ENCODE results near the gene MTRR. TPM values are rescaled to one million over a fixed set of nuclear protein-coding genes. Genes with fewer than 3 reads are reported as not detected.

Gene MTRR
- total and polyA plus RNA-seq, 2 donors (not counting 1 experiment from before 2014, with no cell fraction given): 25.5 to 67.8 TPM

GRCh38 chr5:7852542-7852941, 16.4 kb upstream of the MTRR start:
- no peak for DNase-seq
- TF ChIP-seq, protein P1, sequence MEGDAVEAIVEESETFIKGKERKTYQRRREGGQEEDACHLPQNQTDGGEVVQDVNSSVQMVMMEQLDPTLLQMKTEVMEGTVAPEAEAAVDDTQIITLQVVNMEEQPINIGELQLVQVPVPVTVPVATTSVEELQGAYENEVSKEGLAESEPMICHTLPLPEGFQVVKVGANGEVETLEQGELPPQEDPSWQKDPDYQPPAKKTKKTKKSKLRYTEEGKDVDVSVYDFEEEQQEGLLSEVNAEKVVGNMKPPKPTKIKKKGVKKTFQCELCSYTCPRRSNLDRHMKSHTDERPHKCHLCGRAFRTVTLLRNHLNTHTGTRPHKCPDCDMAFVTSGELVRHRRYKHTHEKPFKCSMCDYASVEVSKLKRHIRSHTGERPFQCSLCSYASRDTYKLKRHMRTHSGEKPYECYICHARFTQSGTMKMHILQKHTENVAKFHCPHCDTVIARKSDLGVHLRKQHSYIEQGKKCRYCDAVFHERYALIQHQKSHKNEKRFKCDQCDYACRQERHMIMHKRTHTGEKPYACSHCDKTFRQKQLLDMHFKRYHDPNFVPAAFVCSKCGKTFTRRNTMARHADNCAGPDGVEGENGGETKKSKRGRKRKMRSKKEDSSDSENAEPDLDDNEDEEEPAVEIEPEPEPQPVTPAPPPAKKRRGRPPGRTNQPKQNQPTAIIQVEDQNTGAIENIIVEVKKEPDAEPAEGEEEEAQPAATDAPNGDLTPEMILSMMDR (IDR thresholded peaks at IDR 0.05): no peak
- no peak for ATAC-seq (ENCODE audit: low read depth)
- Histone ChIP-seq H3K9me3 (ENCODE audit: control extremely low read depth in 1 of 3, control insufficient read depth in 2 of 3, insufficient read depth in 1 of 3, low read length in 2 of 3) (peaks cover 0 to 16% (median 0%) of the 10 kb centered on the region in 3 donors), H3K27ac (ENCODE audit: low read length in 2 of 2) (no peak overlapping the region), H3K36me3 (replicated peaks in 1 of 2; ENCODE audit: control extremely low read depth in 1 of 2, control insufficient read depth in 1 of 2, extremely low read depth in 1 of 2, insufficient read depth in 2 of 2, low read length in 1 of 2) (no peaks in the 10 kb centered on the region), H4K20me1 (ENCODE audit: control insufficient read depth, insufficient read depth, low read length, poor library complexity, severe bottlenecking) (no peaks in the 10 kb centered on the region), H2AFZ (ENCODE audit: insufficient read depth, low read depth, low read length, poor library complexity, severe bottlenecking) (no peak overlapping the region), H3K4me1 (ENCODE audit: control insufficient read depth in 2 of 2, insufficient read depth in 2 of 2, low read length in 2 of 2) (peaks cover 14 to 20% of the 10 kb centered on the region in 2 donors), H3K9ac (ENCODE audit: low read length) (no peak overlapping the region), H3K4me2 (replicated peaks; ENCODE audit: low read depth, low read length, poor library complexity, severe bottlenecking) (no peak overlapping the region), H3K79me2 (ENCODE audit: control insufficient read depth, insufficient read depth, low read length) (no peaks in the 10 kb centered on the region), H3K4me3 (ENCODE audit: control extremely low read depth in 1 of 5, extremely low read depth in 1 of 5, insufficient read depth in 1 of 5, low read depth in 2 of 5, low read length in 4 of 5) (no peak overlapping the region), H3K27me3 (replicated peaks in 1 of 4; ENCODE audit: control extremely low read depth in 1 of 4, control insufficient read depth in 3 of 4, insufficient read depth in 4 of 4, low read length in 3 of 4) (peaks cover 0 to 36% (median 15%) of the 10 kb centered on the region in 4 experiments)
- intact Hi-C loops (cut with micrococcal nuclease): loop anchor here (5.0 kb wide), 1 partner anchor 605 kb away; no protein-coding TSS in a partner anchor
- ChIA-PET POLR2A (no interaction called here), CTCF (no interaction called here)
- Mint-ChIP-seq H3K9me3 (ENCODE audit: insufficient read depth) (no peaks in the 10 kb centered on the region), H3K27ac (no peak overlapping the region), H3K27me3 (peaks cover 13% of the 10 kb centered on the region), H3K4me3 (peak overlapping the region; percentile 89), H3K4me1 (peaks cover 24% of the 10 kb centered on the region)
- WGBS (ENCODE audit: insufficient coverage): no CpG with 5 or more reads among the region's 1 CpG

GRCh38 chr5:7852988-7853387, 16.0 kb upstream of the MTRR start:
- H2AFZ ChIP-seq (ENCODE audit: insufficient read depth, low read depth, low read length, poor library complexity, severe bottlenecking): no peak overlapping the region
- H3K4me1 ChIP-seq (ENCODE audit: control insufficient read depth in 2 of 2, insufficient read depth in 2 of 2, low read length in 2 of 2): peaks cover 14 to 20% of the 10 kb centered on the region in 2 donors
- H3K4me3 ChIP-seq (ENCODE audit: control extremely low read depth in 1 of 5, extremely low read depth in 1 of 5, insufficient read depth in 1 of 5, low read depth in 2 of 5, low read length in 4 of 5): no peak overlapping the region
- peaks cover 11% of the 10 kb centered on the region for H3K27me3 Mint-ChIP-seq
- peaks cover 0 to 16% (median 0%) of the 10 kb centered on the region in 3 donors for H3K9me3 ChIP-seq (ENCODE audit: control extremely low read depth in 1 of 3, control insufficient read depth in 2 of 3, insufficient read depth in 1 of 3, low read length in 2 of 3)
- no peaks in the 10 kb centered on the region for H4K20me1 ChIP-seq (ENCODE audit: control insufficient read depth, insufficient read depth, low read length, poor library complexity, severe bottlenecking)
- ATAC-seq (ENCODE audit: low read depth) (no peak), DNase-seq (no peak)
- H3K27me3 ChIP-seq (replicated peaks in 1 of 4; ENCODE audit: control extremely low read depth in 1 of 4, control insufficient read depth in 3 of 4, insufficient read depth in 4 of 4, low read length in 3 of 4): peaks cover 0 to 36% (median 15%) of the 10 kb centered on the region in 4 experiments
- WGBS (ENCODE audit: insufficient coverage): 33% methylated on average over 1 of the region's 2 CpGs
- no peak overlapping the region for H3K27ac Mint-ChIP-seq
- H3K9me3 Mint-ChIP-seq (ENCODE audit: insufficient read depth): no peaks in the 10 kb centered on the region
- H3K4me3 Mint-ChIP-seq: no peak overlapping the region
- no peak overlapping the region for H3K27ac ChIP-seq (ENCODE audit: low read length in 2 of 2)
- intact Hi-C loops (cut with micrococcal nuclease): loop anchor here (5.0 kb wide), 1 partner anchor 604 kb away; no protein-coding TSS in a partner anchor
- TF ChIP-seq EZH2 (IDR thresholded peaks at IDR 0.05; ENCODE audit: borderline replicate concordance, insufficient read depth, low read depth, low read length, poor library complexity, severe bottlenecking): no peak
- TF ChIP-seq, protein P1 (IDR thresholded peaks at IDR 0.05): no peak
- no peaks in the 10 kb centered on the region for H3K79me2 ChIP-seq (ENCODE audit: control insufficient read depth, insufficient read depth, low read length)
- H3K36me3 ChIP-seq (replicated peaks in 1 of 2; ENCODE audit: control extremely low read depth in 1 of 2, control insufficient read depth in 1 of 2, extremely low read depth in 1 of 2, insufficient read depth in 2 of 2, low read length in 1 of 2): no peaks in the 10 kb centered on the region
- CTCF ChIA-PET: no interaction called here
- peaks cover 24% of the 10 kb centered on the region for H3K4me1 Mint-ChIP-seq
- no peak overlapping the region for H3K4me2 ChIP-seq (replicated peaks; ENCODE audit: low read depth, low read length, poor library complexity, severe bottlenecking)
- POLR2A ChIA-PET: no interaction called here
- H3K9ac ChIP-seq (ENCODE audit: low read length): no peak overlapping the region

Data from B cell (primary cell).